KBM-7 (cell line): ENCODE measurements around the gene MUC5AC.

Experiments
- DNase-seq: peaks from one replicate; pipeline ENCODE4 v3.0.0-alpha.2; 2015
- in situ Hi-C: fragments of 300-500 bp; cut with MboI; formaldehyde crosslinking; loops from 2 replicates; pipeline ENCODE4 v1.14.3; 2020; ENCODE audit warnings: low sequenced_read_pairs, low pct_unique_long_range_greater_than_20kb, mixed read lengths

Gene MUC5AC

GRCh38 chr11:1120532-1121330, 37.0 kb upstream of the MUC5AC start:
- in situ Hi-C loops, result no loop called here
- DNase-seq, result no peak

GRCh38 chr11:1121331-1121812, 36.4 kb upstream of the MUC5AC start:
- in situ Hi-C loops, result no loop called here
- no peak for DNase-seq

- DNase-seq, result no peak
- in situ Hi-C loops, result no loop called here
These were observed 35.7 kb upstream of the MUC5AC start for GRCh38 chr11:1121813-1122663.

- in situ Hi-C loops, result no loop called here
- no peak for DNase-seq
These were observed 35.1 kb upstream of the MUC5AC start for GRCh38 chr11:1122664-1123002.

GRCh38 chr11:1123970-1124369, 33.8 kb upstream of the MUC5AC start:
- no peak for DNase-seq
- in situ Hi-C loops, result no loop called here

GRCh38 chr11:1125803-1126202, 31.9 kb upstream of the MUC5AC start:
- DNase-seq, result no peak
- in situ Hi-C loops, result no loop called here

- DNase-seq, result no peak
- in situ Hi-C loops, result no loop called here
These were observed 31.2 kb upstream of the MUC5AC start for GRCh38 chr11:1126491-1126926.

- DNase-seq, result no peak
- in situ Hi-C loops, result no loop called here
These were observed 30.7 kb upstream of the MUC5AC start for GRCh38 chr11:1126935-1127663.

GRCh38 chr11:1127664-1128162, 30.0 kb upstream of the MUC5AC start:
- DNase-seq, result no peak
- in situ Hi-C loops, result no loop called here

- in situ Hi-C loops, result no loop called here
- no peak for DNase-seq
These were observed 29.2 kb upstream of the MUC5AC start for GRCh38 chr11:1128311-1129142.

GRCh38 chr11:1129143-1129610, 28.6 kb upstream of the MUC5AC start:
- in situ Hi-C loops, result no loop called here
- DNase-seq, result no peak

GRCh38 chr11:1129611-1130160, 28.1 kb upstream of the MUC5AC start:
- no peak for DNase-seq
- in situ Hi-C loops, result no loop called here

GRCh38 chr11:1130276-1131032, 27.3 kb upstream of the MUC5AC start:
- in situ Hi-C loops, result no loop called here
- no peak for DNase-seq

- DNase-seq, result no peak
- in situ Hi-C loops, result no loop called here
These were observed 26.5 kb upstream of the MUC5AC start for GRCh38 chr11:1131033-1131911.

- in situ Hi-C loops, result no loop called here
- DNase-seq, result no peak
These were observed 22.8 kb upstream of the MUC5AC start for GRCh38 chr11:1134848-1135445.

GRCh38 chr11:1138097-1138496, 19.7 kb upstream of the MUC5AC start:
- in situ Hi-C loops, result no loop called here
- DNase-seq, result no peak
